DMS114 treated with DMSO at 0.1 percent for 48 hours (cell line): ENCODE results near the gene CD7.
A peak's percentile ranks its signal among the peaks of the same experiment; 100 is the strongest.

Source experiments
- DNase-seq: peaks from one replicate; lab custom pipeline; 2025; ENCODE audit not compliant: unreplicated experiment; lab: John Stamatoyannopoulos, UW

CD7 gene

GRCh38 chr17:82314727-82315605 lies 2.4 kb downstream of the CD7 start:
- DNase-seq = no peak

- no peak for DNase-seq
Observed at GRCh38 chr17:82314012-82314726, 3.2 kb downstream of the CD7 start.

- DNase-seq = no peak
Observed at GRCh38 chr17:82313195-82314011, 4.0 kb downstream of the CD7 start.

GRCh38 chr17:82311971-82312370 lies 5.4 kb downstream of the CD7 start:
- DNase-seq = no peak

GRCh38 chr17:82310877-82311276 lies 6.5 kb downstream of the CD7 start:
- DNase-seq = no peak

- no peak for DNase-seq
Observed at GRCh38 chr17:82309656-82310570, 7.5 kb downstream of the CD7 start.

- DNase-seq = no peak
Observed at GRCh38 chr17:82305727-82306300, 11.6 kb downstream of the CD7 start.

GRCh38 chr17:82304826-82305726 lies 12.3 kb downstream of the CD7 start:
- no peak for DNase-seq

DNA sequence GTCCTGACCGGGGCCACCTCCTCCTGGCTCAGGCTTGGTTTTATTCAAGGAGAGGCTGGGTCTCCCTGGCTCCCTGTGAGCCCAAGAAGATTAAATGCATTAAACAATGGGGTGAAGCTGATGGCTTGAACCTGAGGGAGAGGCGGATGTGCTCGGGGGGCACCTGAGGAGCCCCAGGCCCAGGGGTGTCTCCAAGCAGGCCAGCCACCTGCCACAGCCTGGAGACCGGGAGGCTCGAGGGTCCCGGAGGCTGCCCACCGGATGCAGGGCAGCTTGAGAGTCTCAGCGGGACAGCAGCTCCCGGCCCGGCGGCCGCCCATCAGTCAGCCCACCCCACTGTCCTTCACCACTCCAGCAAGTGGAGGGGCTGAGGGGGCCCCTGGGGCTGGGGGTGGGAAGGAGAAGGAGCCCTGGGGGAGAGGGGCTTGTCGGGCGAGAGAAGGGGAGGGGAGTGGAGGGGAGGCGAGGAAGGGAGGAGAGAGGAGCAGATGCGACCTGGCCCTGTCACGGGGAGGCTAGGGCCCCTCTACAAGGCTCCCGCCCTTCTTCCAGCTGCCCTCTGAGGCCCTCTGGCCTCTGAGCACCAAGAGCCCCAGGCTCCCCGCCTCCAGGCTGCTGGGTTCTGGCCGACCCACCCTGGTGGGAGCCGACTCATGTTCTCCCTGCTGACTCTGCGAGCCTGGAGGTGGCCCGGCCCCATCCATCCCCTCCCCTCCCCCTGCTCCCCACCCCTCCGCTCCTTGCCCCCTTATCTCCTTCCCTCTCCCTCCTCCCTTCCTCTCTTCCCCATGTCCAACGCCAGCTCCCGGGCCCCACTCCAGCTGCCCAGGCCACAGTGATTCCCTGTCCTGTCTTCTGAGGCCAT lies 13.2 kb downstream of the CD7 start:
- no peak for DNase-seq

DNA sequence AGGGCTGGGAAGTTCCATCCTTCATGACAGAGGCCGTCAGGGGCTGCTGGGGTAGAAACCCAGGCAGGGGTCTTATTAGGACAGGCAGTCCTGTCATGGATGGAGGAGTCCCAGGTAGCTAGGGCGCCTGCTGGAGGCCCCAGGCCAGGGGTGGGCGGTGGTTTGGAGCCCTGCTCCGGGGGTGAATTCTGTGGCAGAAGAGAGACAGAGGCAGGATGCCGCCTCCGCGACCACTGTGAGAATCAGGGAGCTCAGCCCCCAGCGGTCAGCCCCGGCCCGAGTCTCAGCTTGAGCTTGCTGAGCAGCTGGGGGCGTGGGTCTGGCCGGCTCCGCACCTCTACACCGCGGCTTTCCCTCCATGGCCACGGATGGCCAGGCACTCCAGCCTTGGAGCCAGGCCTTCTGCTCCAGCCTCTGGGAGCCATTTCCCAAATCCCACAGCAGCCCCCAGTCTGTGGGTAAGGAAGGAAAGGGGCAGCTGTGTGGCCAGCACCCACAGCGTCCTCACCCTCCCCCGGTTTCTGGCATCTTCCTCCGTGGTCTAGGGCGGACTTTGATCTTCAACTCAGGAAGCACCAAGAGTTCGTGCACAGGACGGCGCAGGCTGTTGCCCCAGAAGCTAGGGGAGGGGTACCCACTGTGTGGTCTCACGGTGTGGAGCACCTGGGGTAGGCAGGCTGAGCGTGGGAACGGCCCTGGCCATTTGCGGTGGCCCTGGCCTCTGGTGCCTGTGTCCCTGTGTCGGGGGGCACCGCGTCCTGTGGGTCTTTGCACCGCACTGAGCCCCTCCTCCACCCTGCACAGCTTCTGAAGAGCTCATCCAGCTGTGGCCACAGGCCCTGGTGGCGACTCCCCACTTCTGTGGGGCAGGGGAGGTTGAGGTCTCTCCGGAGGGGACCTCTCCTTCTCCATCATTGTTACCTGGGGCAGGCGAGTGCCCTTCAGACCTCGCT lies 14.1 kb downstream of the CD7 start:
- DNase-seq = no peak

DNA sequence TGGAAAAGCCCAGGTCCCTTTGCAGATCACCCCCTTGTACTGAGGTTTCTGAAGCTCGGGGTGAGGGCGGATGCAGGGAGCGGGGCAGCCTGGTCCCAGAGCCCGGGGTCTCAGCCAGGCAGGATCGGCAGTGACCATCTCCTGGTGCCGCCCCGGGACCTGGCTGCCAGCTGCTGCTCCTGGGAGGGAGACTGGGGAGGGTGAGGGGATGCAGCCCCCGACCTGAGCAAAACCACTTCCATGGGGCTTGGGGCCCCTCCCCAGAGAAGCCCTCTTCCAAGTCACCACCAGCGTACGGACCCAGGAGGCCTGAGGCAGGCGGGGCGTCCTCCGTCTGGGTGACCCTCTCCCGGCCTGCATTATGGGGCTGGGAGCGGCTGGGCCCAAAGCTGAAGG lies 14.8 kb downstream of the CD7 start:
- DNase-seq = no peak

DNA sequence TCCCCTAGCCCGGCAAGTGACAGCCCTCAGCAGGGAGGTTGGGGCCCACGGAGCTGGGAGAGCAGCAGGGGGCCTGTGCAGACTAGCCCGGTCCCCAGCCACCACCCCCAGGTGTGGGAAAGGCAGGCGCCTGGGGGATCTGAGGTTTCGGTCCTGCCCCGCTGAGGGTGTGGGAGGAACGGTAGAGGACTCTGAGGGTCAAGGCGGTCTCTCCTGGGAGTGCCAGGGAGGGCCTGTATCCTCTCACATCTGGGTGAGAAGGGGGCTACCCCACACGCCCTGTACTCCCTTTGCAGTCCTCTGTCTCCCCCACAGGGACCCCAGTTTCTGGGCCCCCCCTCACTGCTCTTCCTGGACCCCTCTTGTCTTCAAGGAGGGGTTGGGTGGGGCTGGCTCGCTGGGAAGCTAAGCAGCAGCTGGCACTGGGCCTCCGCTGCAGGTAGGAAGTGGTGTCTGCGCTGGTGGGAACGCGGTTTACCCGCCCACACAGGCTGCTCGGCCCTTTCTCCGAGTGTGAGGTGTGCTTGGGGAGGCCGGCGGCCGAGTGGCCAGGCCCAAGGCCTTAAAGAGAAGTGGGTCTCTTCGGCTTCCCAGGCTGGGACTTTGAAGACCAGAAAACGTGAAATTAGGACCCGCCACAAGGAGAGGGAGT lies 15.4 kb downstream of the CD7 start:
- DNase-seq = no peak

DNA sequence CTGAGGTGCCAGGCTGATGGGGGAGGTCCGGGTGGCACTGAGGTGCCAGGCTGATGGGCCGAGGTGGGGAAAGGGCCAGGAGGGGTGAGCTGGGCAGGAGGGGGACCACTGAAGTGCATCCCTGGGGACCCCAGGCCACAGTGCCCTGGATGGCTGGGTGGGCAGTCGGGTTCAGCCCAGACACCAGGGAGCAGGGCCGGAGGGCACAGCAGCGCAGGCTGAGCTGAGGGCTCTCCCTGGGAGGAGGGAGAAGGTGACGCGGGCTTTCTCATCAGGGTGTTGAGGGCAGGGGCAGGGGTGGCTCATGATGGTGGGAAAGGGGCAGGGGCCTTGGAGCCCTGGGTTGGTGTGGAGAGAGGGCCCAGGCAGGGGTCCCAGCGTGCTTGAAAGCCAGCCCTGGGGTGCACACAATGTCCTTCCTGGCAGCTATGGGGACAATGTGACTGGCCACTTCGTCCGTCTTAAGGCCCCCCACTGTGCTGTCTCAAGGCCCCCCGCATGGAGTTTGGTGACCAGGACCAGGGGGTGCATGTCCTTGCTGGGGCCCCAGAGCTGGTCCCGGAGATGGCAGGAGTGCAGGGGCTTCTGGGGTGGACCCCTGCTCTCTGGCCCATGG lies 16.0 kb downstream of the CD7 start:
- DNase-seq = no peak

DNA sequence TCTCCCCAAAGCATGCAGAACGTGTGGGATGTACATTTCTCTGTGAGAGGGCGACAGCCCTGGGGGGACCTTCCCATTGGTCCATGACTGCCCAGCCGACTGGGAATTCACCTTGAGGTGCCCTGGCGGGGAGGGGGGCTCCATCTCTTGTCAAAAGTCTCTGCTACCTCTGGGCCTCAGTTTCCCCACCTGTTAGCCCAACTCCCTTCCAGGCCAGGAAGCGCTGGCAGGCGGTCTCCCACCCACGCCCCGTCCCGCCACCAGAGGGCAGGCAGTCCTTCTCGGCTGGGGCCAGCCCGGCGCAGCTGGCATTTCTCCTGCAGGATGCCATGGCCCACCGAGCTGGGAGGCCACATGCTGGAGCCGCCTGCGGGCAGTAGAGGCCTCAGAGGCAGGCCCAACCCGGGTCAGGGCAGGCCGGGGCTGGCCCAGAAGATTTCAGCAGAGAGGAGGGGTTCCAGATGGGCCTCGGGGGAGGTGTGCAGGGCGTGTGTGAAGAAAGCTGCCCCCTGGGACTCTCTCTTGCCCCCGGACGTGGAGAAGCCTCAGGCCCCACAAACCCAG lies 16.6 kb downstream of the CD7 start:
- peak; percentile 26 for DNase-seq

- DNase-seq = no peak
Observed at GRCh38 chr17:82300228-82300627, 17.2 kb downstream of the CD7 start.

DNA sequence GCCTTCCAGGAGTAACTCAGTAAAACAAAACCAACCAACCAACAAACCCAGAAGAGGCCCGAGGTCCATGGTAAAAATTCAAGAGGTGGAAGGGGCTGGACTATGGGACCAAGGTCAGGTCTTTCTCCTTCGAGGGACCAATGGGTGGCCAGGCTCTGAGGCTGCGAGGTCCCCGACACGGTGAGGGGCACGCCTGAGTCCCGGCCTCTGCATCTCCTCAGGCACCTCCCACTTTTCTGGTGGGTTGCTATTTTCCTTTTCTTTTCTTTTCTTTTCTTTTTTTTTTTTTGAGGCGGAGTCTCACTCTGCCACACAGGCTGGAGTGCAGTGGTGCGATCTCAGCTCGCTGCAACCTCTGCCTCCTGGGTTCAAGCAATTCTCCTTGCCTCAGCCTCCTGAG lies 18.0 kb downstream of the CD7 start:
- DNase-seq = no peak
